ENCODE measurements around the gene GFRA1.

DNA sequence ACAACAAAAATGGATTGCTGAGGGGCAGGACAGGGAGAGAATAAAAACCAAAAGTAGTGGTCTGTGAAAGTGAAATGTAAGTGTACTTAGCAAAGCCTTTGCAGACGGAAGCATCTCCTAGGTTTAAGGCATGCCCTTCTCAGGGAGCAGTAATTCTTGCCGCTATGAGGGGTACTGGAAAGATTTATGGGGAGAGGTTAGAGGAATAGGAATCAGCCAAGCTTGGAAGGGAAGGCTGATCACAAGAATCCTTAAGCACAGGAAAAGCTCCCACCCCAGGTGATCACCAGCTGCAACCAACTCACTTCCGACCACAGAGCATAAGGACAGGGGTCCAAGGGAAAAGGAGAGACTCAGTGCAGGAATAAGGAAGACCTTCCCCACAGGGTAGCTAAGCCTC is 10.3 kb downstream of the GFRA1 start:
- TF ChIP-seq CTCF (IDR thresholded peaks at IDR 0.05) (no peak), POLR2A (IDR thresholded peaks at IDR 0.05) (no peak)

Data from lower leg skin (tissue), 3 donors.